Measurements from ENCODE around the gene RBBP8NL.

DNA sequence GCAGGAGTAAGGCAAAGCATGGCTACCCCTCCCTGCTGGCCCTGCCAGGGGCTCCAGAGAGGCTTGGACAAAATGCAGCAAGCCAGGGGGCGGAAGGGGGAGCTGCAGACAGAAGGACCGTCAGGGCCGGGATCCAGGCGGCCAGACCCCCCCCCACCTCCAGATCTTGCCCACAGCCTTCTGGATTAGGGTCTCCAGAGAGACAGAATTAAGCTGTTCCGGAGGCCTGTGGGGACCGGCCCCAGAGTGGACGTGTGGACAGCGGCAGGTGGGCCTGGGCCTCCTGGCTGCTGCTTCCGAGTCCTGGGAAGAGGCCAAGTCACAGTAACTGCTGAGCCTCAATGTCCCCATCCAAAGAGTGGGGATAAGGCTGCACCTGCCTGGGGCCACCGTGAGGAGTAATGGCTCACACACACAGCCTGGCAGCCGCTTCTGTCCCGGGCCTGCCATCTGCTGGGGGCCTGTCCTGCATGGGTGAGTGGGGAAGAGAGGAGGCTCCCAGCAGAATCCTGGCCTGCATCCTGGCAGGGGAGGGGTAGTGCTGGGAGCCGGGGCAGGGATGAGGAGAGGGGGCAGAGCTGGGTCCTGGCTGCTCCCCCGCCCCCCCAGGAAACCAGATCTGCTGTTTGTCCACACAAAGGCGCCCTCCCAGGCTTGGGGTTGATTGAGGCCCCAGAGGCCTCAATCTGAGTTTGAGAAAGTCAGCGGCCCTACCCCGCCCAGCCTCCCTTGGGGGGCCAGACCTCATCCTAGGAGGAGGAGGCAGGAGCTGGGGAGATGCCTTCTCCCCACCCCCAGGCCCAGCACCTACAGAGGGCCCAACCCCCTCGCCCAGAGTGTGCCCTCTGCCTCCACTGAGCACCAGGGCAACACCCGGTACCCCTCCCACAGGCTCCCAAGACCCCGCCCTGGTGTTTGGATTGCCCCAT is 64.1 kb downstream of the RBBP8NL start:
- no peak for TF ChIP-seq ESRRG (CRISPR knock-in tag; IDR thresholded peaks at IDR 0.05)
- no peak for TF ChIP-seq ARNTL (CRISPR knock-in tag; IDR thresholded peaks at IDR 0.05; ENCODE audit: borderline replicate concordance, low read depth)
- no peak for TF ChIP-seq BACH2 (CRISPR knock-in tag; IDR thresholded peaks at IDR 0.05; ENCODE audit: borderline replicate concordance)
- no peak for TF ChIP-seq OSR1 (CRISPR knock-in tag; IDR thresholded peaks at IDR 0.05)
- TF ChIP-seq ZFP3 (CRISPR knock-in tag; IDR thresholded peaks at IDR 0.05): no peak
- TF ChIP-seq TOX (CRISPR knock-in tag; IDR thresholded peaks at IDR 0.05; ENCODE audit: borderline replicate concordance): no peak
- TF ChIP-seq, protein P1, sequence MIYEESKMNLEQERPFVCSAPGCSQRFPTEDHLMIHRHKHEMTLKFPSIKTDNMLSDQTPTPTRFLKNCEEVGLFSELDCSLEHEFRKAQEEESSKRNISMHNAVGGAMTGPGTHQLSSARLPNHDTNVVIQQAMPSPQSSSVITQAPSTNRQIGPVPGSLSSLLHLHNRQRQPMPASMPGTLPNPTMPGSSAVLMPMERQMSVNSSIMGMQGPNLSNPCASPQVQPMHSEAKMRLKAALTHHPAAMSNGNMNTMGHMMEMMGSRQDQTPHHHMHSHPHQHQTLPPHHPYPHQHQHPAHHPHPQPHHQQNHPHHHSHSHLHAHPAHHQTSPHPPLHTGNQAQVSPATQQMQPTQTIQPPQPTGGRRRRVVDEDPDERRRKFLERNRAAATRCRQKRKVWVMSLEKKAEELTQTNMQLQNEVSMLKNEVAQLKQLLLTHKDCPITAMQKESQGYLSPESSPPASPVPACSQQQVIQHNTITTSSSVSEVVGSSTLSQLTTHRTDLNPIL (CRISPR knock-in tag; IDR thresholded peaks at IDR 0.05; ENCODE audit: low read depth): no peak
- TF ChIP-seq ZFP30 (CRISPR knock-in tag; IDR thresholded peaks at IDR 0.05): no peak
- no peak for TF ChIP-seq ZNF8 (CRISPR knock-in tag; IDR thresholded peaks at IDR 0.05)
- TF ChIP-seq RARB (CRISPR knock-in tag; IDR thresholded peaks at IDR 0.05): no peak
- TF ChIP-seq, protein P2, sequence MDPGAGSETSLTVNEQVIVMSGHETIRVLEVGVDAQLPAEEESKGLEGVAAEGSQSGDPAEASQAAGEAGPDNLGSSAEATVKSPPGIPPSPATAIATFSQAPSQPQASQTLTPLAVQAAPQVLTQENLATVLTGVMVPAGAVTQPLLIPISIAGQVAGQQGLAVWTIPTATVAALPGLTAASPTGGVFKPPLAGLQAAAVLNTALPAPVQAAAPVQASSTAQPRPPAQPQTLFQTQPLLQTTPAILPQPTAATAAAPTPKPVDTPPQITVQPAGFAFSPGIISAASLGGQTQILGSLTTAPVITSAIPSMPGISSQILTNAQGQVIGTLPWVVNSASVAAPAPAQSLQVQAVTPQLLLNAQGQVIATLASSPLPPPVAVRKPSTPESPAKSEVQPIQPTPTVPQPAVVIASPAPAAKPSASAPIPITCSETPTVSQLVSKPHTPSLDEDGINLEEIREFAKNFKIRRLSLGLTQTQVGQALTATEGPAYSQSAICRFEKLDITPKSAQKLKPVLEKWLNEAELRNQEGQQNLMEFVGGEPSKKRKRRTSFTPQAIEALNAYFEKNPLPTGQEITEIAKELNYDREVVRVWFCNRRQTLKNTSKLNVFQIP (CRISPR knock-in tag; IDR thresholded peaks at IDR 0.05; ENCODE audit: borderline replicate concordance, low read depth): no peak

Measured in SK-N-SH treated with all-trans-retinoic acid at 6 μM for 48 hours (cell line).